B cell (primary cell): ENCODE measurements around the gene MED27. TPM values are rescaled to one million over a fixed set of nuclear protein-coding genes. Genes with fewer than 3 reads are reported as not detected.

Experiments
- ATAC-seq: fragments of 200-7000 bp; cut with Tn5 transposase; one replicate; pipeline ENCODE4 v1.10.0; 2021; ENCODE audit warnings: low read depth, mild to moderate bottlenecking, moderate number of reproducible peaks, moderate library complexity
- CTCF ChIA-PET: fragments of 350-600 bp; sonication (Branson Sonifier 250); formaldehyde crosslinking; loops from one replicate; lab custom pipeline; 2021; ENCODE audit warnings: antibody characterized with exemption, inconsistent platforms; lab: Charles Lee
- POLR2A ChIA-PET: fragments of 350-600 bp; sonication (Branson Sonifier 250); formaldehyde crosslinking; loops from one replicate; lab custom pipeline; 2021; ENCODE audit warnings: antibody characterized with exemption; lab: Charles Lee
- DNase-seq: peaks from one replicate; pipeline ENCODE4 v3.0.0; 2013
- H2AFZ ChIP-seq: 2 replicates; pipeline ENCODE4 v1.6.1; 2012; ENCODE audit warnings: mild to moderate bottlenecking, low read depth, low read length; ENCODE audit not compliant: insufficient read depth, poor library complexity, severe bottlenecking
- H3K27ac ChIP-seq, 2 donors: 1 replicate in 1 of 2; 2 replicates in 1 of 2; pipeline ENCODE4 v1.5.1; 2012 to 2013; ENCODE audit warnings: low read length in 2 of 2, mild to moderate bottlenecking in 2 of 2, moderate library complexity in 1 of 2
- H3K27me3 ChIP-seq, 4 experiments: fragments of 200-600 bp in 1 of 4; sonication (generic) in 1 of 4; replicated peaks in 1 of 4; 1 replicate in 2 of 4; 2 replicates in 2 of 4; pipeline versions ENCODE4 v1.6.1 to v1.7.0; 2013 to 2016; ENCODE audit warnings: low read length in 3 of 4, mild to moderate bottlenecking in 2 of 4, mixed read lengths in 1 of 4, moderate library complexity in 1 of 4; ENCODE audit not compliant: insufficient read depth in 4 of 4, control insufficient read depth in 3 of 4; ENCODE audit errors: control extremely low read depth in 1 of 4
- H3K36me3 ChIP-seq, 2 experiments: replicated peaks in 1 of 2; 1 replicate in 1 of 2; 2 replicates in 1 of 2; pipeline versions ENCODE4 v1.6.1 to v1.7.1; 2013; ENCODE audit warnings: low read length in 1 of 2; ENCODE audit not compliant: insufficient read depth in 2 of 2, control insufficient read depth in 1 of 2; ENCODE audit errors: control extremely low read depth in 1 of 2, extremely low read depth in 1 of 2
- H3K4me1 ChIP-seq, 2 donors: fragments of 200-600 bp in 1 of 2; sonication (generic) in 1 of 2; 1 replicate in 1 of 2; 2 replicates in 1 of 2; pipeline versions ENCODE4 v1.5.1 to v1.6.1; 2013 to 2017; ENCODE audit warnings: low read length in 2 of 2; ENCODE audit not compliant: control insufficient read depth in 2 of 2, insufficient read depth in 2 of 2
- H3K4me2 ChIP-seq: replicated peaks from 2 replicates; pipeline ENCODE3; 2012; ENCODE audit warnings: mild to moderate bottlenecking, low read depth, low read length; ENCODE audit not compliant: poor library complexity, severe bottlenecking
- H3K4me3 ChIP-seq, 5 experiments: fragments of 200-600 bp in 1 of 5; sonication (generic) in 1 of 5; 1 replicate in 3 of 5; 2 replicates in 2 of 5; pipeline versions ENCODE4 v1.5.1 to v1.7.0; 2011 to 2016; ENCODE audit warnings: low read length in 4 of 5, mild to moderate bottlenecking in 4 of 5, low read depth in 2 of 5, control low read depth in 1 of 5, moderate library complexity in 1 of 5; ENCODE audit not compliant: insufficient read depth in 1 of 5; ENCODE audit errors: control extremely low read depth in 1 of 5, extremely low read depth in 1 of 5
- H3K79me2 ChIP-seq: fragments of 200-600 bp; sonication (generic); one replicate; pipeline ENCODE4 v1.6.0; 2016; ENCODE audit warnings: low read length; ENCODE audit not compliant: control insufficient read depth, insufficient read depth
- H3K9ac ChIP-seq: fragments of 200-600 bp; sonication (generic); 2 replicates; pipeline ENCODE4 v1.6.1; 2017; ENCODE audit warnings: mild to moderate bottlenecking, low read length, moderate library complexity
- H3K9me3 ChIP-seq, 3 donors: one replicate each; pipeline versions ENCODE4 v1.6.1 to v1.7.1; 2013; ENCODE audit warnings: low read length in 2 of 3; ENCODE audit not compliant: control insufficient read depth in 2 of 3, insufficient read depth in 1 of 3; ENCODE audit errors: control extremely low read depth in 1 of 3
- H4K20me1 ChIP-seq: 2 replicates; pipeline ENCODE4 v1.6.0; 2012; ENCODE audit warnings: mild to moderate bottlenecking, low read length; ENCODE audit not compliant: insufficient read depth, control insufficient read depth, poor library complexity, severe bottlenecking
- H3K27ac Mint-ChIP-seq: one replicate; pipeline ENCODE4 v1.8.0; 2021; ENCODE audit warnings: mixed read lengths
- H3K27me3 Mint-ChIP-seq: one replicate; pipeline ENCODE4 v1.8.0; 2021; ENCODE audit warnings: mixed read lengths
- H3K4me1 Mint-ChIP-seq: one replicate; pipeline ENCODE4 v1.8.0; 2021; ENCODE audit warnings: mixed read lengths
- H3K4me3 Mint-ChIP-seq: one replicate; pipeline ENCODE4 v1.8.0; 2021; ENCODE audit warnings: mixed read lengths
- H3K9me3 Mint-ChIP-seq: one replicate; pipeline ENCODE4 v1.8.0; 2022; ENCODE audit warnings: mixed read lengths; ENCODE audit not compliant: insufficient read depth
- EZH2 ChIP-seq: IDR thresholded peaks from 2 replicates; pipeline ENCODE4 v1.6.1; 2012; ENCODE audit warnings: borderline replicate concordance, low read depth, mild to moderate bottlenecking, moderate library complexity, low read length; ENCODE audit not compliant: insufficient read depth, poor library complexity, severe bottlenecking
- WGBS: methylation state at CpG from one replicate; pipeline ENCODE4 v1.1.5; 2013; ENCODE audit warnings: missing lambda C conversion rate; ENCODE audit not compliant: insufficient coverage; 5-methylcytosine and 5-hydroxymethylcytosine counted together
- intact Hi-C: fragments of 100-400 bp; cut with micrococcal nuclease; formaldehyde crosslinking; loops from one replicate; pipeline ENCODE4 v1.10.0; 2022
- polyA plus RNA-seq: library from polyadenylated mRNA; depleted of rRNA; stranded (reverse); fragments of >200 nt; gene quantifications from 2 replicates; pipeline ENCODE4 v1.2.3, GENCODE V29; 2012
- total RNA-seq, 2 donors: library from RNA; stranded (reverse); fragments of 120-200 nt in 1 of 2; gene quantifications; 1 replicate in 1 of 2; 2 replicates in 1 of 2; pipeline versions ENCODE4 v1.2.3 to v1.2.4, GENCODE V29; 2013 to 2022
- TF ChIP-seq, protein P1 (sequence below): fragments of 200-600 bp; IDR thresholded peaks from one replicate; pipeline ENCODE4 v1.8.0; 2022; ENCODE audit warnings: antibody characterized with exemption, mild to moderate bottlenecking

The MED27 gene
- total and polyA plus RNA-seq, 2 donors (not counting 1 experiment from before 2014, with no cell fraction given), result 17.4 to 17.7 TPM

DNA sequence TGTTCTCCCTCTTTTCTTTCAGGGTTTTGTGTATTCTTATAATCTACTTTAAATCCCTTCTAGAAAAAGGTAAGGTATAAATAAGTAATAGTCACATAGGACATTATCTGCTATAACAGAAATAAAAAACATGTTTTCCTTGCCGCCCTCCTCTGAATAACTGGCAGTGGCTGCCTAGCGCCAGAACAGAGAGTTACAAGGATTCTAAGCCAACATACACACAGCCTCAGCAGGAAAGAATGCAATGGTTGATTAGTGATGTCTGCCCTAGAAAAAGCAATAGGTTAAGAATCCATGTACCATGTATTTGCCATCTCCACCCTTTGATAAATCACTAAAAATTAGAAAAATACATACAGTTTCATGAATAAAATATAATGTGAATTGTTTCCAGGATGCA is 4.9 kb downstream of the MED27 start:
- Histone ChIP-seq H3K36me3 (peaks cover 0 to 43% of the 10 kb centered on the region in 2 experiments), H3K79me2 (peaks cover 88% of the 10 kb centered on the region)

GRCh38 chr9:132071847-132072507 is 7.7 kb downstream of the MED27 start:
- H3K27ac Mint-ChIP-seq, result no peak overlapping the region
- peaks cover 11% of the 10 kb centered on the region for H3K4me1 Mint-ChIP-seq
- no peak overlapping the region for H2AFZ ChIP-seq
- DNase-seq, result no peak
- intact Hi-C loops, result no loop called here
- H3K27me3 Mint-ChIP-seq, result no peaks in the 10 kb centered on the region
- no peak overlapping the region for H3K4me2 ChIP-seq
- H3K27ac ChIP-seq, result no peak overlapping the region
- H3K27me3 ChIP-seq, result no peaks in the 10 kb centered on the region
- ChIA-PET POLR2A (no interaction called here), CTCF (no interaction called here)
- H3K4me3 ChIP-seq, result no peak overlapping the region
- ATAC-seq, result no peak
- H3K9ac ChIP-seq, result no peak overlapping the region
- peaks cover 0 to 43% of the 10 kb centered on the region in 2 experiments for H3K36me3 ChIP-seq
- peaks cover 88% of the 10 kb centered on the region for H3K79me2 ChIP-seq
- H4K20me1 ChIP-seq, result peaks cover 47% of the 10 kb centered on the region
- no peak overlapping the region for H3K4me3 Mint-ChIP-seq
- no peaks in the 10 kb centered on the region for H3K9me3 Mint-ChIP-seq
- no peaks in the 10 kb centered on the region for H3K4me1 ChIP-seq
- H3K9me3 ChIP-seq, result no peaks in the 10 kb centered on the region
- WGBS, result 98% methylated on average over 13 of the region's 16 CpGs
- TF ChIP-seq, protein P1, sequence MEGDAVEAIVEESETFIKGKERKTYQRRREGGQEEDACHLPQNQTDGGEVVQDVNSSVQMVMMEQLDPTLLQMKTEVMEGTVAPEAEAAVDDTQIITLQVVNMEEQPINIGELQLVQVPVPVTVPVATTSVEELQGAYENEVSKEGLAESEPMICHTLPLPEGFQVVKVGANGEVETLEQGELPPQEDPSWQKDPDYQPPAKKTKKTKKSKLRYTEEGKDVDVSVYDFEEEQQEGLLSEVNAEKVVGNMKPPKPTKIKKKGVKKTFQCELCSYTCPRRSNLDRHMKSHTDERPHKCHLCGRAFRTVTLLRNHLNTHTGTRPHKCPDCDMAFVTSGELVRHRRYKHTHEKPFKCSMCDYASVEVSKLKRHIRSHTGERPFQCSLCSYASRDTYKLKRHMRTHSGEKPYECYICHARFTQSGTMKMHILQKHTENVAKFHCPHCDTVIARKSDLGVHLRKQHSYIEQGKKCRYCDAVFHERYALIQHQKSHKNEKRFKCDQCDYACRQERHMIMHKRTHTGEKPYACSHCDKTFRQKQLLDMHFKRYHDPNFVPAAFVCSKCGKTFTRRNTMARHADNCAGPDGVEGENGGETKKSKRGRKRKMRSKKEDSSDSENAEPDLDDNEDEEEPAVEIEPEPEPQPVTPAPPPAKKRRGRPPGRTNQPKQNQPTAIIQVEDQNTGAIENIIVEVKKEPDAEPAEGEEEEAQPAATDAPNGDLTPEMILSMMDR, result no peak
- TF ChIP-seq EZH2, result no peak

More for the DNA sequence above, 4.9 kb downstream of the MED27 start:
- WGBS, result no CpG with 5 or more reads among the region's 2 CpGs
- Mint-ChIP-seq H3K4me3 (no peak overlapping the region), H3K27ac (no peak overlapping the region), H3K9me3 (no peaks in the 10 kb centered on the region), H3K4me1 (peaks cover 30% of the 10 kb centered on the region), H3K27me3 (no peaks in the 10 kb centered on the region)
- no peaks in the 10 kb centered on the region for H3K9me3 ChIP-seq
- TF ChIP-seq, protein P1, result no peak
- TF ChIP-seq EZH2, result no peak
- H3K27ac ChIP-seq, result no peak overlapping the region
- no peak overlapping the region for H3K4me3 ChIP-seq
- ATAC-seq (no peak), DNase-seq (no peak)
- intact Hi-C loops, result loop anchor here (5.0 kb wide), 1 partner anchor 868 kb away; the partner anchor contains the start of gene TSC1
- POLR2A ChIA-PET, result no interaction called here
- CTCF ChIA-PET, result no interaction called here
- H3K4me1 ChIP-seq, result peaks cover 10 to 12% of the 10 kb centered on the region in 2 donors
- no peak overlapping the region for H3K9ac ChIP-seq
- H3K27me3 ChIP-seq, result no peaks in the 10 kb centered on the region
- no peak overlapping the region for H3K4me2 ChIP-seq
- peaks cover 32% of the 10 kb centered on the region for H4K20me1 ChIP-seq
- H2AFZ ChIP-seq, result no peak overlapping the region
